Myocyte (in vitro differentiated cells): ENCODE measurements around the gene HMX1. TPM values are rescaled to one million over a fixed set of nuclear protein-coding genes. Genes with fewer than 3 reads are reported as not detected.

ENCODE experiments used
- DNase-seq: peaks from one replicate; pipeline ENCODE4 v3.0.0-alpha.2; 2012; ENCODE audit warnings: low read depth
- total RNA-seq: library from RNA; depleted of rRNA; stranded (reverse); fragments of >200 nt; gene quantifications from 2 replicates; pipeline ENCODE4 v1.2.3, GENCODE V29; 2014

The HMX1 gene
- total RNA-seq, 1 donor from 2014 or later: not detected

GRCh38 chr4:8857766-8858700, 13.6 kb downstream of the HMX1 start:
- no peak for DNase-seq

- DNase-seq: no peak
Observed at GRCh38 chr4:8856835-8857621, 14.6 kb downstream of the HMX1 start.

- DNase-seq: no peak
Observed at GRCh38 chr4:8855818-8856245, 15.8 kb downstream of the HMX1 start.

GRCh38 chr4:8854931-8855330, 16.7 kb downstream of the HMX1 start:
- DNase-seq: peak; percentile 9

- DNase-seq: no peak
Observed at GRCh38 chr4:8854016-8854415, 17.6 kb downstream of the HMX1 start.

GRCh38 chr4:8853249-8853648, 18.4 kb downstream of the HMX1 start:
- DNase-seq: no peak

- no peak for DNase-seq
Observed at GRCh38 chr4:8852118-8852704, 19.4 kb downstream of the HMX1 start.

- DNase-seq: no peak
Observed at GRCh38 chr4:8851321-8852117, 20.1 kb downstream of the HMX1 start.

- no peak for DNase-seq
Observed at GRCh38 chr4:8850830-8851188, 20.8 kb downstream of the HMX1 start.

GRCh38 chr4:8850074-8850829, 21.4 kb downstream of the HMX1 start:
- DNase-seq: no peak

- no peak for DNase-seq
Observed at GRCh38 chr4:8849266-8850073, 22.2 kb downstream of the HMX1 start.

- no peak for DNase-seq
Observed at GRCh38 chr4:8848507-8849265, 23.0 kb downstream of the HMX1 start.

- DNase-seq: peak; percentile 9
Observed at GRCh38 chr4:8847764-8848163, 23.9 kb downstream of the HMX1 start.

GRCh38 chr4:8847331-8847730, 24.3 kb downstream of the HMX1 start:
- no peak for DNase-seq

- DNase-seq: no peak
Observed at GRCh38 chr4:8846826-8847225, 24.8 kb downstream of the HMX1 start.

- DNase-seq: no peak
Observed at GRCh38 chr4:8846046-8846720, 25.5 kb downstream of the HMX1 start.

- no peak for DNase-seq
Observed at GRCh38 chr4:8844976-8845690, 26.5 kb downstream of the HMX1 start.
